B cell (primary cell): ENCODE results near the gene CACNG6. TPM values are rescaled to one million over a fixed set of nuclear protein-coding genes. Genes with fewer than 3 reads are reported as not detected.

Experiments
- ATAC-seq: fragments of 200-7000 bp; cut with Tn5 transposase; one replicate; pipeline ENCODE4 v1.10.0; 2021; ENCODE audit warnings: low read depth, mild to moderate bottlenecking, moderate number of reproducible peaks, moderate library complexity
- CTCF ChIA-PET: fragments of 350-600 bp; sonication (Branson Sonifier 250); formaldehyde crosslinking; loops from one replicate; lab custom pipeline; 2021; ENCODE audit warnings: antibody characterized with exemption, inconsistent platforms; lab: Charles Lee
- POLR2A ChIA-PET: fragments of 350-600 bp; sonication (Branson Sonifier 250); formaldehyde crosslinking; loops from one replicate; lab custom pipeline; 2021; ENCODE audit warnings: antibody characterized with exemption; lab: Charles Lee
- DNase-seq: peaks from one replicate; pipeline ENCODE4 v3.0.0; 2013
- H2AFZ ChIP-seq: 2 replicates; pipeline ENCODE4 v1.6.1; 2012; ENCODE audit warnings: mild to moderate bottlenecking, low read depth, low read length; ENCODE audit not compliant: insufficient read depth, poor library complexity, severe bottlenecking
- H3K27ac ChIP-seq, 2 donors: 1 replicate in 1 of 2; 2 replicates in 1 of 2; pipeline ENCODE4 v1.5.1; 2012 to 2013; ENCODE audit warnings: low read length in 2 of 2, mild to moderate bottlenecking in 2 of 2, moderate library complexity in 1 of 2
- H3K27me3 ChIP-seq, 4 experiments: fragments of 200-600 bp in 1 of 4; sonication (generic) in 1 of 4; replicated peaks in 1 of 4; 1 replicate in 2 of 4; 2 replicates in 2 of 4; pipeline versions ENCODE4 v1.6.1 to v1.7.0; 2013 to 2016; ENCODE audit warnings: low read length in 3 of 4, mild to moderate bottlenecking in 2 of 4, mixed read lengths in 1 of 4, moderate library complexity in 1 of 4; ENCODE audit not compliant: insufficient read depth in 4 of 4, control insufficient read depth in 3 of 4; ENCODE audit errors: control extremely low read depth in 1 of 4
- H3K36me3 ChIP-seq, 2 experiments: replicated peaks in 1 of 2; 1 replicate in 1 of 2; 2 replicates in 1 of 2; pipeline versions ENCODE4 v1.6.1 to v1.7.1; 2013; ENCODE audit warnings: low read length in 1 of 2; ENCODE audit not compliant: insufficient read depth in 2 of 2, control insufficient read depth in 1 of 2; ENCODE audit errors: control extremely low read depth in 1 of 2, extremely low read depth in 1 of 2
- H3K4me1 ChIP-seq, 2 donors: fragments of 200-600 bp in 1 of 2; sonication (generic) in 1 of 2; 1 replicate in 1 of 2; 2 replicates in 1 of 2; pipeline versions ENCODE4 v1.5.1 to v1.6.1; 2013 to 2017; ENCODE audit warnings: low read length in 2 of 2; ENCODE audit not compliant: control insufficient read depth in 2 of 2, insufficient read depth in 2 of 2
- H3K4me2 ChIP-seq: replicated peaks from 2 replicates; pipeline ENCODE3; 2012; ENCODE audit warnings: mild to moderate bottlenecking, low read depth, low read length; ENCODE audit not compliant: poor library complexity, severe bottlenecking
- H3K4me3 ChIP-seq, 5 experiments: fragments of 200-600 bp in 1 of 5; sonication (generic) in 1 of 5; 1 replicate in 3 of 5; 2 replicates in 2 of 5; pipeline versions ENCODE4 v1.5.1 to v1.7.0; 2011 to 2016; ENCODE audit warnings: low read length in 4 of 5, mild to moderate bottlenecking in 4 of 5, low read depth in 2 of 5, control low read depth in 1 of 5, moderate library complexity in 1 of 5; ENCODE audit not compliant: insufficient read depth in 1 of 5; ENCODE audit errors: control extremely low read depth in 1 of 5, extremely low read depth in 1 of 5
- H3K79me2 ChIP-seq: fragments of 200-600 bp; sonication (generic); one replicate; pipeline ENCODE4 v1.6.0; 2016; ENCODE audit warnings: low read length; ENCODE audit not compliant: control insufficient read depth, insufficient read depth
- H3K9ac ChIP-seq: fragments of 200-600 bp; sonication (generic); 2 replicates; pipeline ENCODE4 v1.6.1; 2017; ENCODE audit warnings: mild to moderate bottlenecking, low read length, moderate library complexity
- H3K9me3 ChIP-seq, 3 donors: one replicate each; pipeline versions ENCODE4 v1.6.1 to v1.7.1; 2013; ENCODE audit warnings: low read length in 2 of 3; ENCODE audit not compliant: control insufficient read depth in 2 of 3, insufficient read depth in 1 of 3; ENCODE audit errors: control extremely low read depth in 1 of 3
- H4K20me1 ChIP-seq: 2 replicates; pipeline ENCODE4 v1.6.0; 2012; ENCODE audit warnings: mild to moderate bottlenecking, low read length; ENCODE audit not compliant: insufficient read depth, control insufficient read depth, poor library complexity, severe bottlenecking
- H3K27ac Mint-ChIP-seq: one replicate; pipeline ENCODE4 v1.8.0; 2021; ENCODE audit warnings: mixed read lengths
- H3K27me3 Mint-ChIP-seq: one replicate; pipeline ENCODE4 v1.8.0; 2021; ENCODE audit warnings: mixed read lengths
- H3K4me1 Mint-ChIP-seq: one replicate; pipeline ENCODE4 v1.8.0; 2021; ENCODE audit warnings: mixed read lengths
- H3K4me3 Mint-ChIP-seq: one replicate; pipeline ENCODE4 v1.8.0; 2021; ENCODE audit warnings: mixed read lengths
- H3K9me3 Mint-ChIP-seq: one replicate; pipeline ENCODE4 v1.8.0; 2022; ENCODE audit warnings: mixed read lengths; ENCODE audit not compliant: insufficient read depth
- CTCF ChIP-seq: fragments of 200-600 bp; IDR thresholded peaks from one replicate; pipeline ENCODE4 v1.8.0; 2022; ENCODE audit warnings: antibody characterized with exemption, mild to moderate bottlenecking
- EZH2 ChIP-seq: IDR thresholded peaks from 2 replicates; pipeline ENCODE4 v1.6.1; 2012; ENCODE audit warnings: borderline replicate concordance, low read depth, mild to moderate bottlenecking, moderate library complexity, low read length; ENCODE audit not compliant: insufficient read depth, poor library complexity, severe bottlenecking
- WGBS: methylation state at CpG from one replicate; pipeline ENCODE4 v1.1.5; 2013; ENCODE audit warnings: missing lambda C conversion rate; ENCODE audit not compliant: insufficient coverage; 5-methylcytosine and 5-hydroxymethylcytosine counted together
- intact Hi-C: fragments of 100-400 bp; cut with micrococcal nuclease; formaldehyde crosslinking; loops from one replicate; pipeline ENCODE4 v1.10.0; 2022
- polyA plus RNA-seq: library from polyadenylated mRNA; depleted of rRNA; stranded (reverse); fragments of >200 nt; gene quantifications from 2 replicates; pipeline ENCODE4 v1.2.3, GENCODE V29; 2012
- total RNA-seq, 2 donors: library from RNA; stranded (reverse); fragments of 120-200 nt in 1 of 2; gene quantifications; 1 replicate in 1 of 2; 2 replicates in 1 of 2; pipeline versions ENCODE4 v1.2.3 to v1.2.4, GENCODE V29; 2013 to 2022

Gene CACNG6
- total and polyA plus RNA-seq, 2 donors (not counting 1 experiment from before 2014, with no cell fraction given), result not detected

- Mint-ChIP-seq H3K27ac (no peak overlapping the region), H3K4me3 (no peak overlapping the region), H3K4me1 (no peaks in the 10 kb centered on the region), H3K27me3 (peaks cover 40% of the 10 kb centered on the region), H3K9me3 (no peaks in the 10 kb centered on the region)
- no peak overlapping the region for H3K27ac ChIP-seq
- POLR2A ChIA-PET, result no interaction called here
- CTCF ChIA-PET, result no interaction called here
- ATAC-seq (no peak), DNase-seq (no peak)
- no peaks in the 10 kb centered on the region for H3K4me1 ChIP-seq
- 100% methylated on average over 3 of the region's 4 CpGs for WGBS
- no peak overlapping the region for H3K4me2 ChIP-seq
- H3K79me2 ChIP-seq, result no peaks in the 10 kb centered on the region
- no peaks in the 10 kb centered on the region for H3K36me3 ChIP-seq
- no peak overlapping the region for H3K9ac ChIP-seq
- peaks cover 0 to 31% (median 5%) of the 10 kb centered on the region in 4 experiments for H3K27me3 ChIP-seq
- H4K20me1 ChIP-seq, result no peaks in the 10 kb centered on the region
- H3K9me3 ChIP-seq, result peaks cover 0 to 28% (median 0%) of the 10 kb centered on the region in 3 donors
- intact Hi-C loops, result no loop called here
- TF ChIP-seq EZH2, result no peak
- TF ChIP-seq CTCF, result no peak
- no peak overlapping the region for H2AFZ ChIP-seq
- H3K4me3 ChIP-seq, result no peak overlapping the region
These were observed 46.5 kb upstream of the CACNG6 start for GRCh38 chr19:53944933-53945332.

- H3K9me3 Mint-ChIP-seq, result no peaks in the 10 kb centered on the region
- DNase-seq (no peak), ATAC-seq (no peak)
- no peaks in the 10 kb centered on the region for H3K36me3 ChIP-seq
- H3K27ac ChIP-seq, result no peak overlapping the region
- H3K4me1 ChIP-seq, result no peaks in the 10 kb centered on the region
- H3K9me3 ChIP-seq, result peaks cover 0 to 25% (median 0%) of the 10 kb centered on the region in 3 donors
- no peak overlapping the region for H3K27ac Mint-ChIP-seq
- intact Hi-C loops, result no loop called here
- ChIA-PET POLR2A (no interaction called here), CTCF (no interaction called here)
- no peak overlapping the region for H3K4me2 ChIP-seq
- TF ChIP-seq EZH2 (no peak), CTCF (no peak)
- H3K4me1 Mint-ChIP-seq, result no peaks in the 10 kb centered on the region
- 65% methylated on average over 6 of the region's 9 CpGs for WGBS
- no peaks in the 10 kb centered on the region for H4K20me1 ChIP-seq
- H3K4me3 Mint-ChIP-seq, result no peak overlapping the region
- H3K27me3 Mint-ChIP-seq, result peaks cover 37% of the 10 kb centered on the region
- peaks cover 0 to 31% (median 5%) of the 10 kb centered on the region in 4 experiments for H3K27me3 ChIP-seq
- no peak overlapping the region for H3K9ac ChIP-seq
- H2AFZ ChIP-seq, result no peak overlapping the region
- H3K79me2 ChIP-seq, result no peaks in the 10 kb centered on the region
- H3K4me3 ChIP-seq, result no peak overlapping the region
These were observed 46.0 kb upstream of the CACNG6 start for GRCh38 chr19:53945441-53945840.
